GM23338 (cell line): ENCODE data around the gene KLRC1. TPM values are rescaled to one million over a fixed set of nuclear protein-coding genes. Genes with fewer than 3 reads are reported as not detected.
A peak's percentile ranks its signal among the peaks of the same experiment; 100 is the strongest.

Source experiments
- ATAC-seq: fragments of 200-7000 bp; cut with Tn5 transposase; 3 replicates; pipeline ENCODE4 v1.9.1; 2020
- DNase-seq: peaks from one replicate; pipeline ENCODE4 v3.0.0-alpha.2; 2015; ENCODE audit warnings: low spot score
- H2AFZ ChIP-seq: fragments of 200-600 bp; sonication (generic); 2 replicates; pipeline ENCODE4 v1.8.0; 2016; ENCODE audit warnings: antibody characterized with exemption, mild to moderate bottlenecking, moderate library complexity
- H3F3A ChIP-seq: fragments of 200-600 bp; sonication (generic); replicated peaks from 2 replicates; pipeline ENCODE4 v1.8.0; 2017; ENCODE audit warnings: antibody characterized with exemption, mixed run types, low read depth
- H3K27ac ChIP-seq: fragments of 200-600 bp; sonication (generic); 2 replicates; pipeline ENCODE4 v1.6.1; 2016; ENCODE audit warnings: low read depth
- H3K27me3 ChIP-seq: fragments of 200-600 bp; sonication (generic); 2 replicates; pipeline ENCODE4 v1.8.0; 2016; ENCODE audit warnings: mild to moderate bottlenecking, mixed run types, moderate library complexity; ENCODE audit not compliant: insufficient read depth
- H3K36me3 ChIP-seq: fragments of 200-600 bp; sonication (generic); 2 replicates; pipeline ENCODE4 v1.8.0; 2016; ENCODE audit warnings: mild to moderate bottlenecking; ENCODE audit not compliant: insufficient read depth
- H3K4me1 ChIP-seq: fragments of 200-600 bp; sonication (generic); 2 replicates; pipeline ENCODE4 v1.8.0; 2016; ENCODE audit warnings: mild to moderate bottlenecking, moderate library complexity; ENCODE audit not compliant: insufficient read depth
- H3K4me2 ChIP-seq: fragments of 200-600 bp; sonication (generic); 2 replicates; pipeline ENCODE4 v1.7.1; 2017; ENCODE audit warnings: mixed run types
- H3K4me3 ChIP-seq: fragments of 200-600 bp; sonication (generic); 2 replicates; pipeline ENCODE4 v1.6.1; 2016; ENCODE audit warnings: mixed run types
- H3K79me2 ChIP-seq: fragments of 200-600 bp; sonication (generic); replicated peaks from 2 replicates; pipeline ENCODE4 v1.8.0; 2017; ENCODE audit warnings: mild to moderate bottlenecking; ENCODE audit not compliant: insufficient read depth
- H3K9me2 ChIP-seq: fragments of 200-600 bp; sonication (generic); 2 replicates; pipeline ENCODE4 v1.8.0; 2017; ENCODE audit not compliant: insufficient read depth
- H4K20me1 ChIP-seq: fragments of 200-600 bp; sonication (generic); replicated peaks from 2 replicates; pipeline ENCODE4 v1.8.0; 2017; ENCODE audit warnings: mild to moderate bottlenecking; ENCODE audit not compliant: insufficient read depth
- H3K27ac Mint-ChIP-seq: 2 replicates; pipeline ENCODE4 v1.8.0; 2020; ENCODE audit warnings: inconsistent platforms, mild to moderate bottlenecking, moderate library complexity, mixed read lengths
- H3K27me3 Mint-ChIP-seq: 3 replicates; pipeline ENCODE4 v1.8.0; 2022; ENCODE audit warnings: low read depth, mild to moderate bottlenecking, moderate library complexity, mixed read lengths, inconsistent platforms; ENCODE audit not compliant: insufficient read depth, poor library complexity
- H3K36me3 Mint-ChIP-seq: 3 replicates; pipeline ENCODE4 v1.8.0; 2021; ENCODE audit warnings: low read depth, mild to moderate bottlenecking, inconsistent platforms, moderate library complexity, mixed read lengths
- H3K4me1 Mint-ChIP-seq: 3 replicates; pipeline ENCODE4 v1.8.0; 2020; ENCODE audit warnings: mild to moderate bottlenecking, inconsistent platforms, mixed read lengths
- H3K4me3 Mint-ChIP-seq: 3 replicates; pipeline ENCODE4 v1.8.0; 2021; ENCODE audit warnings: moderate library complexity, mild to moderate bottlenecking, inconsistent platforms, mixed read lengths
- H3K9me3 Mint-ChIP-seq: 3 replicates; pipeline ENCODE4 v1.8.0; 2020; ENCODE audit warnings: moderate library complexity, mild to moderate bottlenecking, inconsistent platforms, mixed read lengths
- CREB1 ChIP-seq: fragments of 250-450 bp; sonication (Bioruptor Pico); IDR thresholded peaks from 2 replicates; pipeline ENCODE4 v1.5.0; 2020; ENCODE audit warnings: low read depth, mild to moderate bottlenecking, moderate library complexity
- CTCF ChIP-seq, 2 experiments: fragments of 200-600 bp in 1 of 2; sonication (generic) in 1 of 2; conservative IDR thresholded peaks; 2 replicates each; pipeline versions ENCODE4 v1.5.1 to v1.6.1; 2016 to 2017; ENCODE audit warnings: antibody characterized with exemption in 2 of 2, low read depth in 2 of 2, mild to moderate bottlenecking in 2 of 2, moderate library complexity in 1 of 2
- ETS1 ChIP-seq: IDR thresholded peaks from 2 replicates; pipeline ENCODE4 v1.6.1; 2016; ENCODE audit warnings: antibody characterized with exemption
- EZH2 ChIP-seq: fragments of 200-600 bp; sonication (generic); IDR thresholded peaks from one replicate; pipeline ENCODE4 v1.8.0; 2017; ENCODE audit warnings: antibody characterized with exemption, mild to moderate bottlenecking, low read depth; ENCODE audit not compliant: unreplicated experiment
- EZH2phosphoT487 ChIP-seq: fragments of 200-600 bp; sonication (generic); IDR thresholded peaks from one replicate; pipeline ENCODE4 v1.8.1; 2018; ENCODE audit warnings: antibody characterized with exemption; ENCODE audit not compliant: unreplicated experiment
- JUNB ChIP-seq: IDR thresholded peaks from one replicate; pipeline ENCODE4 v1.6.1; 2016; ENCODE audit warnings: antibody characterized with exemption; ENCODE audit not compliant: unreplicated experiment
- NANOG ChIP-seq: IDR thresholded peaks from 2 replicates; pipeline ENCODE4 v1.6.1; 2016; ENCODE audit warnings: antibody characterized with exemption, borderline replicate concordance
- POLR2AphosphoS5 ChIP-seq: IDR thresholded peaks from 2 replicates; pipeline ENCODE4 v1.6.1; 2016; ENCODE audit warnings: antibody characterized with exemption, low read depth
- STAT1 ChIP-seq: IDR thresholded peaks from one replicate; pipeline ENCODE4 v1.6.1; 2016; ENCODE audit warnings: antibody characterized with exemption; ENCODE audit not compliant: unreplicated experiment
- ZNF462 ChIP-seq: fragments of 250-450 bp; sonication (Bioruptor Pico); IDR thresholded peaks from 2 replicates; pipeline ENCODE4 v1.5.0; 2020; ENCODE audit warnings: mild to moderate bottlenecking, moderate library complexity
- polyA plus RNA-seq: library from polyadenylated mRNA; unstranded; fragments of >200 nt; fragmentation: Nextera tagmentation; extraction: Ambion mirVana; gene quantifications from 2 replicates; pipeline ENCODE4 v1.2.1, GENCODE V29; 2016
- total RNA-seq: library from RNA; depleted of rRNA; stranded (reverse); fragments of >200 nt; shearing (Covaris generic); gene quantifications from 2 replicates; pipeline ENCODE4 v1.2.3, GENCODE V29; 2014

KLRC1 gene
- total and polyA plus RNA-seq, 2 experiments from 2014 or later = not detected

GRCh38 chr12:10406725-10407124 is 46.5 kb downstream of the KLRC1 start:
- no peaks in the 10 kb centered on the region for H3K36me3 Mint-ChIP-seq
- peaks cover 13% of the 10 kb centered on the region; the same call in 2 of the 3 replicates for H3K4me1 Mint-ChIP-seq
- H3K4me3 Mint-ChIP-seq = no peak overlapping the region
- Histone ChIP-seq H3K36me3 (no peaks in the 10 kb centered on the region), H3K4me1 (no peaks in the 10 kb centered on the region), H3K4me3 (no peak overlapping the region), H3K27ac (no peak overlapping the region), H3K4me2 (no peak overlapping the region), H3F3A (no peaks in the 10 kb centered on the region), H2AFZ (peak overlapping the region; percentile 9; the same call in 1 of the 2 replicates), H3K79me2 (no peaks in the 10 kb centered on the region), H3K9me2 (no peaks in the 10 kb centered on the region), H3K27me3 (no peaks in the 10 kb centered on the region), H4K20me1 (no peaks in the 10 kb centered on the region)
- H3K9me3 Mint-ChIP-seq = no peaks in the 10 kb centered on the region
- no peaks in the 10 kb centered on the region for H3K27me3 Mint-ChIP-seq
- TF ChIP-seq EZH2 = no peak
- no peak for TF ChIP-seq JUNB
- no peak for TF ChIP-seq STAT1
- TF ChIP-seq CTCF (conservative IDR thresholded peaks at IDR 0.05; ENCODE audit: low read depth in 2 of 2) = no peak
- TF ChIP-seq POLR2AphosphoS5 = no peak
- no peak for TF ChIP-seq NANOG
- no peak for TF ChIP-seq ZNF462 (CRISPR knock-in tag)
- TF ChIP-seq ETS1 = no peak
- no peak for TF ChIP-seq CREB1 (CRISPR knock-in tag)
- no peak for TF ChIP-seq EZH2phosphoT487
- ATAC-seq (no peak), DNase-seq (no peak)
- H3K27ac Mint-ChIP-seq = no peak overlapping the region
